H9 (cell line): ENCODE data around the gene GPR157. TPM values are rescaled to one million over a fixed set of nuclear protein-coding genes. Genes with fewer than 3 reads are reported as not detected.

Experiments used
- DNase-seq: peaks from one replicate; pipeline ENCODE4 v3.0.0-alpha.2; 2017
- H2AFZ ChIP-seq: one replicate; pipeline ENCODE4 v1.6.1; 2013; ENCODE audit warnings: mild to moderate bottlenecking, low read length, control low read depth, moderate library complexity
- H2AK5ac ChIP-seq: 2 replicates; pipeline ENCODE4 v1.6.1; 2013; ENCODE audit warnings: low read length, control low read depth, mixed read lengths; ENCODE audit not compliant: insufficient read length
- H2BK120ac ChIP-seq: one replicate; pipeline ENCODE4 v1.6.1; 2013; ENCODE audit warnings: low read depth, mild to moderate bottlenecking, low read length, control low read depth, inconsistent platforms; ENCODE audit not compliant: poor library complexity, severe bottlenecking
- H2BK12ac ChIP-seq: 2 replicates; pipeline ENCODE4 v1.6.1; 2013; ENCODE audit warnings: low read length, control low read depth, mixed read lengths, low read depth; ENCODE audit not compliant: insufficient read length
- H2BK15ac ChIP-seq: 2 replicates; pipeline ENCODE4 v1.6.1; 2013; ENCODE audit warnings: low read depth, low read length, control low read depth
- H2BK20ac ChIP-seq: one replicate; pipeline ENCODE4 v1.6.1; 2013; ENCODE audit warnings: low read depth, mild to moderate bottlenecking, low read length, control low read depth, inconsistent platforms; ENCODE audit not compliant: poor library complexity, severe bottlenecking
- H2BK5ac ChIP-seq: 2 replicates; pipeline ENCODE4 v1.6.1; 2013; ENCODE audit warnings: low read length, control low read depth, mixed read lengths; ENCODE audit not compliant: insufficient read length
- H3K14ac ChIP-seq: 2 replicates; pipeline ENCODE4 v1.6.1; 2013; ENCODE audit warnings: low read length, control low read depth; ENCODE audit not compliant: insufficient read depth
- H3K18ac ChIP-seq: 2 replicates; pipeline ENCODE4 v1.6.1; 2013; ENCODE audit warnings: low read depth, mild to moderate bottlenecking, mixed read lengths, low read length, control low read depth; ENCODE audit not compliant: insufficient read length
- H3K23ac ChIP-seq: 2 replicates; pipeline ENCODE4 v1.6.1; 2013; ENCODE audit warnings: low read length, control low read depth, mixed read lengths, low read depth; ENCODE audit not compliant: insufficient read length
- H3K23me2 ChIP-seq: 2 replicates; pipeline ENCODE4 v1.6.1; 2013; ENCODE audit warnings: low read depth, mild to moderate bottlenecking, mixed read lengths, low read length, control low read depth; ENCODE audit not compliant: insufficient read length, poor library complexity, severe bottlenecking
- H3K27ac ChIP-seq: 2 replicates; pipeline ENCODE4 v1.5.1; 2013; ENCODE audit warnings: low read length, control low read depth, mixed read lengths, low read depth; ENCODE audit not compliant: insufficient read length
- H3K27me3 ChIP-seq: 2 replicates; pipeline ENCODE4 v1.6.1; 2013; ENCODE audit warnings: low read length, control low read depth, inconsistent platforms; ENCODE audit not compliant: insufficient read depth
- H3K4ac ChIP-seq: 2 replicates; pipeline ENCODE4 v1.6.1; 2013; ENCODE audit warnings: low read depth, mild to moderate bottlenecking, control low read depth, inconsistent platforms, low read length, moderate library complexity
- H3K4me1 ChIP-seq: 2 replicates; pipeline ENCODE4 v1.6.1; 2013; ENCODE audit warnings: low read length, control low read depth, inconsistent platforms; ENCODE audit not compliant: insufficient read depth
- H3K4me2 ChIP-seq: 2 replicates; pipeline ENCODE4 v1.6.1; 2013; ENCODE audit warnings: low read length, control low read depth, mixed read lengths; ENCODE audit not compliant: insufficient read length, insufficient read depth
- H3K56ac ChIP-seq: 2 replicates; pipeline ENCODE4 v1.6.1; 2013; ENCODE audit warnings: low read depth, mild to moderate bottlenecking, mixed read lengths, low read length, control low read depth; ENCODE audit not compliant: insufficient read length
- H3K79me1 ChIP-seq: 2 replicates; pipeline ENCODE4 v1.6.1; 2013; ENCODE audit warnings: low read depth, mild to moderate bottlenecking, moderate library complexity, low read length, control low read depth, inconsistent platforms; ENCODE audit not compliant: insufficient read depth, poor library complexity, severe bottlenecking
- H3K79me2 ChIP-seq: 2 replicates; pipeline ENCODE4 v1.6.1; 2013; ENCODE audit warnings: low read length, control low read depth, inconsistent platforms; ENCODE audit not compliant: insufficient read depth
- H3K9ac ChIP-seq: 2 replicates; pipeline ENCODE4 v1.6.1; 2013; ENCODE audit warnings: low read length, control low read depth, mixed read lengths; ENCODE audit not compliant: insufficient read length; ENCODE audit errors: extremely low read depth
- H3K9me3 ChIP-seq: one replicate; pipeline ENCODE4 v1.6.1; 2013; ENCODE audit warnings: low read depth, low read length, inconsistent platforms; ENCODE audit not compliant: control insufficient read depth
- H3T11ph ChIP-seq: one replicate; pipeline ENCODE4 v1.6.1; 2013; ENCODE audit warnings: mild to moderate bottlenecking, low read length, control low read depth, inconsistent platforms
- H4K20me1 ChIP-seq: one replicate; pipeline ENCODE4 v1.6.1; 2013; ENCODE audit not compliant: control insufficient read depth, insufficient read length, insufficient read depth
- H4K5ac ChIP-seq: 2 replicates; pipeline ENCODE4 v1.6.1; 2013; ENCODE audit warnings: low read depth, mild to moderate bottlenecking, mixed read lengths, low read length, control low read depth; ENCODE audit not compliant: insufficient read length
- H4K8ac ChIP-seq: replicated peaks from 2 replicates; pipeline ENCODE4 v1.6.1; 2013; ENCODE audit warnings: low read length, control low read depth, mixed read lengths, low read depth; ENCODE audit not compliant: insufficient read length
- H4K91ac ChIP-seq: 2 replicates; pipeline ENCODE4 v1.6.1; 2013; ENCODE audit warnings: low read depth, mild to moderate bottlenecking, moderate library complexity, mixed read lengths, low read length, control low read depth; ENCODE audit not compliant: insufficient read length
- H3K27ac Mint-ChIP-seq, 3 experiments: 2 replicates in 2 of 3; 3 replicates in 1 of 3; pipeline ENCODE4 v1.8.0; 2020 to 2021; ENCODE audit warnings: mixed read lengths in 3 of 3, mild to moderate bottlenecking in 1 of 3, moderate library complexity in 1 of 3
- H3K27me3 Mint-ChIP-seq: 2 replicates; pipeline ENCODE4 v1.8.0; 2021; ENCODE audit warnings: low read depth, mild to moderate bottlenecking, moderate library complexity, mixed read lengths
- H3K36me3 Mint-ChIP-seq, 3 experiments: 2 replicates in 2 of 3; 3 replicates in 1 of 3; pipeline ENCODE4 v1.8.0; 2020 to 2021; ENCODE audit warnings: low read depth in 3 of 3, mixed read lengths in 3 of 3; ENCODE audit not compliant: insufficient read depth in 1 of 3
- H3K4me1 Mint-ChIP-seq, 2 experiments: 2 replicates each; pipeline ENCODE4 v1.8.0; 2020; ENCODE audit warnings: mixed read lengths in 2 of 2
- H3K4me3 Mint-ChIP-seq, 2 experiments: 2 replicates in 1 of 2; 3 replicates in 1 of 2; pipeline ENCODE4 v1.8.0; 2020 to 2021; ENCODE audit warnings: mild to moderate bottlenecking in 2 of 2, mixed read lengths in 2 of 2, moderate library complexity in 1 of 2
- H3K9me3 Mint-ChIP-seq, 2 experiments: 2 replicates in 1 of 2; 3 replicates in 1 of 2; pipeline ENCODE4 v1.8.0; 2020; ENCODE audit warnings: mild to moderate bottlenecking in 2 of 2, mixed read lengths in 2 of 2, moderate library complexity in 1 of 2
- CTCF ChIP-seq: fragments of 200-600 bp; sonication (generic); conservative IDR thresholded peaks from 3 replicates; pipeline ENCODE4 v1.8.0; 2021; ENCODE audit warnings: antibody characterized with exemption, mild to moderate bottlenecking
- WGBS: extraction: QIAGEN DNeasy Blood & Tissue Kit; methylation state at CpG from one replicate; pipeline ENCODE4 v1.1.7; 2013; ENCODE audit warnings: missing lambda C conversion rate, low lambda C conversion rate, mixed read lengths; ENCODE audit not compliant: insufficient read length; ENCODE audit errors: extremely low coverage; 5-methylcytosine and 5-hydroxymethylcytosine counted together
- total RNA-seq: library from RNA; stranded (reverse); gene quantifications from 2 replicates; pipeline ENCODE4 v1.2.1, GENCODE V29; 2021

The GPR157 gene
- total RNA-seq, 1 experiment from 2014 or later = 3.8 TPM

- H3K4ac ChIP-seq = no peak overlapping the region
- H3K14ac ChIP-seq = no peak overlapping the region
- H4K20me1 ChIP-seq = no peaks in the 10 kb centered on the region
- no peaks in the 10 kb centered on the region for H3K9me3 ChIP-seq
- Mint-ChIP-seq H3K27me3 (no peaks in the 10 kb centered on the region), H3K4me3 (no peak overlapping the region), H3K4me1 (peaks cover 12 to 16% of the 10 kb centered on the region in 2 experiments), H3K36me3 (no peaks in the 10 kb centered on the region; a peak in 1 of 7 replicates), H3K9me3 (peaks cover 0 to under 1% of the 10 kb centered on the region in 2 experiments; a peak in 3 of 5 replicates), H3K27ac (no peak overlapping the region)
- no peak for TF ChIP-seq CTCF
- H3K9ac ChIP-seq = no peak overlapping the region
- H3K4me1 ChIP-seq = peaks cover 3% of the 10 kb centered on the region; the same call in 1 of the 2 replicates
- WGBS = no CpG with 5 or more reads among the region's 3 CpGs
- no peak overlapping the region for H4K8ac ChIP-seq
- H2BK120ac ChIP-seq = no peak overlapping the region
- no peak overlapping the region for H2BK12ac ChIP-seq
- no peak overlapping the region for H2AK5ac ChIP-seq
- no peak overlapping the region for H3K27ac ChIP-seq
- H3K79me2 ChIP-seq = no peaks in the 10 kb centered on the region
- no peak overlapping the region for H3K4me2 ChIP-seq
- H3K79me1 ChIP-seq = no peaks in the 10 kb centered on the region
- no peak overlapping the region for H3K23ac ChIP-seq
- no peak overlapping the region for H4K91ac ChIP-seq
- H2BK5ac ChIP-seq = no peak overlapping the region
- DNase-seq = no peak
- no peak overlapping the region for H3K56ac ChIP-seq
- no peak overlapping the region for H2BK20ac ChIP-seq
- no peak overlapping the region for H2AFZ ChIP-seq
- H3K23me2 ChIP-seq = no peaks in the 10 kb centered on the region
- H3K18ac ChIP-seq = no peak overlapping the region
- H3K27me3 ChIP-seq = no peaks in the 10 kb centered on the region
- H2BK15ac ChIP-seq = no peak overlapping the region
- no peak overlapping the region for H3T11ph ChIP-seq
- H4K5ac ChIP-seq = no peak overlapping the region
Observed at GRCh38 chr1:9081473-9081872, 47.4 kb downstream of the GPR157 start.
